ENCODE measurements around the gene ZNF608. TPM values are rescaled to one million over a fixed set of nuclear protein-coding genes. Genes with fewer than 3 reads are reported as not detected.

The ZNF608 gene
- total and polyA plus RNA-seq, 2 donors from 2014 or later: 5.9 to 35.8 TPM

GRCh38 chr5:124704594-124705284, 41.7 kb downstream of the ZNF608 start:
- Histone ChIP-seq H3K27me3 (ENCODE audit: control insufficient read depth, insufficient read depth, low read length) (no peaks in the 10 kb centered on the region), H3K36me3 (ENCODE audit: control insufficient read depth in 2 of 3, insufficient read depth in 3 of 3, low read length in 3 of 3) (no peaks in the 10 kb centered on the region), H3K9ac (ENCODE audit: low read length in 3 of 3) (no peak overlapping the region), H3K4me1 (ENCODE audit: control insufficient read depth in 2 of 3, insufficient read depth in 2 of 3, low read depth in 1 of 3, low read length in 3 of 3) (peaks cover 18 to 24% (median 22%) of the 10 kb centered on the region in 3 donors), H3K27ac (ENCODE audit: low read depth in 2 of 2, low read length in 2 of 2) (no peak overlapping the region), H3K4me3 (ENCODE audit: low read length in 3 of 3) (no peak overlapping the region), H3K9me3 (ENCODE audit: control insufficient read depth in 2 of 3, insufficient read depth in 1 of 3, low read length in 3 of 3) (no peaks in the 10 kb centered on the region)
- FAIRE-seq: no peak
- TF ChIP-seq CTCF (IDR thresholded peaks at IDR 0.05; ENCODE audit: borderline replicate concordance, extremely low read depth, insufficient read depth): no peak
- intact Hi-C loops (cut with DNase I): no loop called here
- no peak for DNase-seq

- no peak for TF ChIP-seq CTCF (IDR thresholded peaks at IDR 0.05; ENCODE audit: borderline replicate concordance, extremely low read depth, insufficient read depth)
- FAIRE-seq: no peak
- peaks cover 20 to 29% (median 25%) of the 10 kb centered on the region in 3 donors for H3K4me1 ChIP-seq (ENCODE audit: control insufficient read depth in 2 of 3, insufficient read depth in 2 of 3, low read depth in 1 of 3, low read length in 3 of 3)
- no peak overlapping the region for H3K4me3 ChIP-seq (ENCODE audit: low read length in 3 of 3)
- intact Hi-C loops (cut with DNase I): no loop called here
- DNase-seq: no peak
- H3K36me3 ChIP-seq (ENCODE audit: control insufficient read depth in 2 of 3, insufficient read depth in 3 of 3, low read length in 3 of 3): no peaks in the 10 kb centered on the region
- H3K9me3 ChIP-seq (ENCODE audit: control insufficient read depth in 2 of 3, insufficient read depth in 1 of 3, low read length in 3 of 3): no peaks in the 10 kb centered on the region
- no peak overlapping the region for H3K27ac ChIP-seq (ENCODE audit: low read depth in 2 of 2, low read length in 2 of 2)
- H3K27me3 ChIP-seq (ENCODE audit: control insufficient read depth, insufficient read depth, low read length): no peaks in the 10 kb centered on the region
- H3K9ac ChIP-seq (ENCODE audit: low read length in 3 of 3): no peak overlapping the region
Observed at GRCh38 chr5:124703995-124704394, 42.4 kb downstream of the ZNF608 start.

- Histone ChIP-seq H3K4me3 (ENCODE audit: low read length in 3 of 3) (no peak overlapping the region), H3K9me3 (ENCODE audit: control insufficient read depth in 2 of 3, insufficient read depth in 1 of 3, low read length in 3 of 3) (no peaks in the 10 kb centered on the region), H3K36me3 (ENCODE audit: control insufficient read depth in 2 of 3, insufficient read depth in 3 of 3, low read length in 3 of 3) (no peaks in the 10 kb centered on the region), H3K27ac (ENCODE audit: low read depth in 2 of 2, low read length in 2 of 2) (no peak overlapping the region), H3K27me3 (ENCODE audit: control insufficient read depth, insufficient read depth, low read length) (no peaks in the 10 kb centered on the region), H3K9ac (ENCODE audit: low read length in 3 of 3) (no peak overlapping the region), H3K4me1 (ENCODE audit: control insufficient read depth in 2 of 3, insufficient read depth in 2 of 3, low read depth in 1 of 3, low read length in 3 of 3) (peaks cover 24 to 33% (median 30%) of the 10 kb centered on the region in 3 donors)
- FAIRE-seq (no peak), DNase-seq (peak in 3 of 5 donors; percentile 50 to 95 (median 93))
- TF ChIP-seq CTCF (IDR thresholded peaks at IDR 0.05; ENCODE audit: borderline replicate concordance, extremely low read depth, insufficient read depth): no peak
- intact Hi-C loops (cut with DNase I): no loop called here
Observed at GRCh38 chr5:124702525-124702924, 43.9 kb downstream of the ZNF608 start.

All from kidney (tissue), 14 donors.